NCI-H748 treated with DMSO at 0.1 percent for 48 hours (cell line): Measurements from ENCODE around the gene EEF1AKMT3.

Experiments
- DNase-seq: peaks from one replicate; lab custom pipeline; 2025; lab: John Stamatoyannopoulos, UW

Gene EEF1AKMT3

DNA sequence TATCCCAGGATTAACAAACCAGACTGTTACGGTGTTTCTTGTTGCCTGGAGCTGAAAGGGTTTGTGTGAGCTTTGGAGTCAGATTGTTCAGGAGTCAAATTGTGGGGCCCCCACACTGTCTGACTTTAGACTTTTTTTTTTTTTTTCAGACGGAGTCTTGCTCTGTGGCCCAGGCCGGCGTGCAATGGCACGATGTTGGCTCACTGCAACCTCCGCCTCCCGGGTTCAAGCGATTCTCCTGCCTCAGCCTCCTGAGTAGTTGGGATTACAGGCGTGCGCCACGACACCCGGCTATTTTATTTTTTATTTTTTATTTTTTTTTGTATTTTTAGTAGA lies 11.0 kb downstream of the EEF1AKMT3 start:
- no peak for DNase-seq

DNA sequence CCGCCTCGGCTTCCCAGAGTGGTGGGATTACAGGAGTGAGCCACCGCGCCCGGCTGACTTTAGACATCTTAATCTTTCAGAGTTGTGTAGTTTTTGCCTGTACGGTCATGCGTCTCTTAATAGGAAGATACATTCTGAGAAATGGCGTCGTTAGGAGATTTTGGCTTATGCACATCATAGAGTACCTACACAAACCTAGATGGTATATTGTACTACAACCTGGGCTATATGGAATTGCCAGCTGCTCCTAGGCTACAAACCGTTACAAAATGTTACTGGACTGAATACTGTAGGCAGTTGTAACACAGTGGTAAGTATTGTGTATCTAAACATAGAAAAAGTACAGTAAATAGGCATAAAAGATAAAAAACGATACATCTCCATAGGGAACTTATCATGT lies 11.4 kb downstream of the EEF1AKMT3 start:
- no peak for DNase-seq

DNA sequence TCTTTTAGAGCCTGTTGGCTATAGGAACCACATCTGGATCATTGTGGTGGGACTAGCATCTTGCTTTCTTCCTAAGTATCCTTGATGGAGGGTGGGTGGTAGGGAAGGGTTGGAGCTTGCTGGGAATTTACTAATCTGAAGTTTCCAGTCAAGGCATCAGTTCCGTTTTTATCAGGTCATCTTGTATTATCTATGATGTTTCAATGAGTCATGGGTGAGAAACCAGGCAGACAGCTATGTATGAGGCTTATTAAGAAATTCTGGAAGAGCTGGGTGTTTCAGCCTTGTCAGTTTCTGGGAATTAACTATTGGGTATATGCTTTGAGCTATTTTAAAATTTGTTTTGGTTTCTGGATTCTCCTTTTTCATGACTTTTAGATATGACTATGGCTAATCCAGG lies 21.5 kb downstream of the EEF1AKMT3 start:
- DNase-seq = no peak

DNA sequence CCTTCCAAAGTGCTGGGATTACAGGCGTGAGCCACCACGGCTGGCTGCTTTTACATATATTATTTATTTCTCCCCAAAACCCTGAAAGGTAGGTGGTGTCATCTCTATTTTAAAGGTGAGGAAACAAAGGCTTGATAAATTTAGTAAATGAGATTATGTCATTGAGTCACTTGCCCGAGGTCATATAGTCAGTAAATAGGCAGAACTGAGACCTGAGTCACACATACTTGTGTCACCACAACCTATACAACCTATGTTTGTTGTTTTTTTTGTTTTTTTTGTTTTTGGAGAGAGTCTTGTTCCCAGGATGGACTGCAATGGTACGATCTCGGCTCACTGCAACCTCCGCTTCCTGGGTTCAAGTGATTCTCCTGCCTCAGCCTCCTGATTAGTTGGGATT lies 22.9 kb downstream of the EEF1AKMT3 start:
- DNase-seq = no peak

DNA sequence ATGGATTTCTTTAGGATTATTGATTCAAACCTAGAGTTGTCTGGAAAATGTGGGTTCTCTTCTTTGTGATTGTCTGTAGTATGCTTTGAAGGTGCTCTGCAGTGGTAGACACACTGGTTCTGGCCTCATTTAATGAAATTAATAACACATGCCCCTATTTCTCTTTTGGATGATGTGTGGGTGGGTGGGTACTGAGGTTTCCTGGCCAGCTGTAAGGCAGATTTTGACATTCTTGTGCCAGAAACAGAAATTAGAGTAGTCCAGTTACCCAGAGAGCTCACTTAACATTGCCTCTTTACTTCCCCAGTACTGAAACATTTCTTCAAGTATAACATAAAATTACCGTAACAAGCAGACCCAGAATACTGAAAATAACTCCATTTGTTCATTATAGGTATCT lies 24.6 kb downstream of the EEF1AKMT3 start:
- DNase-seq = no peak

DNA sequence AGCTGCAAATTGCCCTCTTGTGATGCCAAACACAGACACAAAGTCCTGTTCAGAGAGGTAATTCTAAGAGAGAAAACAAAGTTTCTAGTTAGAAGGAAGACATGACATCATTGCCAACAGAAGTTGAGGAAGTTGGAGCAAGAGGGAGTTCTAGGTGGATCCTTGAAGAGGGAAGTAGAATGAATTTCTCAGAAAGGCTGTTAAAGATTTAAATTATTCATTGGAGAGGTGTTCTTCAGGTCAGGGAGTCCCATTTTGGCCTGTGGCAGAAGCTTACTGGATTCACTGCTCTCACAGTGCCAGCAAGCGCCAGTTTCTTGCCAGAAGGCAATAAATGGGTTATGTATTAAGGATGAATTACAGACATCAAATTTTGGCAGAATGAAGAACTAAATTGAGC lies 25.5 kb downstream of the EEF1AKMT3 start:
- no peak for DNase-seq

DNA sequence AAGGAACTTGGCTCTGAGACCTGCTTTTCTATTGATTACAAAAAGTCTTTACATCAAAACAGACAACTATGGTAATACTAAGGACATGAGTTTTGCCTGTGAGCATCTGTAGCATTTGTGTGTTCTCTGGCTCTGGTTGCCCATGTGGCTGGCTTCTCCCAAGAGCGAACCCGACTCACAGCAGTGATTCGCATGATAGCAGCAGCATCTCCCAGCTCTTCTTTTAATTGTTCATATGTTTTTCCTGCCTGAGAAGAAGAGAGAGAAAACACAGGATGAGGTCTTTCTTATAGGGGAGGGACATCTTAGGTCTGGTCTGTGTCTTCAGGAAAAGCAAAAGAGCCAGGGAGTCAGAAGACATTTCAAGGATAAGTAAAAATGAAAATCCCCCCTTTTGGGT lies 28.6 kb downstream of the EEF1AKMT3 start:
- no peak for DNase-seq

DNA sequence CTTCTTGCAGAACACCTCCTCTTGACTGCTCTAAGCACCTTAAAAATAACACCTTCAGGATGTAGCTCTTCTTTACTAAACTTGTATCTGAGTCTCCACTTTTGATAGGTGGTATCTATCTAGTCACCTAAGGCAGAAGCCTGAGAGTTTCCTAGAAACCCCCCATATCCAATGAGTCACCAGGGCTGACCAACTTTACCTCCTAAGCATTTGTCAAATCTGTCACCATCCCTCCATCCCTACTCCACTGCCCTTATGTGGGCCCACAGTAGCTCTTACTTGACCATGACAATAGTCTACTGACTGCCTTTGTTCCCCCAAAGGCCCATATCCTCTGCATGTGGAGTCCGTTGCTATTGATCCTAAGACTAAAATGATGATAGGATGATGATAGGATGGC lies 30.2 kb downstream of the EEF1AKMT3 start:
- DNase-seq = no peak

DNA sequence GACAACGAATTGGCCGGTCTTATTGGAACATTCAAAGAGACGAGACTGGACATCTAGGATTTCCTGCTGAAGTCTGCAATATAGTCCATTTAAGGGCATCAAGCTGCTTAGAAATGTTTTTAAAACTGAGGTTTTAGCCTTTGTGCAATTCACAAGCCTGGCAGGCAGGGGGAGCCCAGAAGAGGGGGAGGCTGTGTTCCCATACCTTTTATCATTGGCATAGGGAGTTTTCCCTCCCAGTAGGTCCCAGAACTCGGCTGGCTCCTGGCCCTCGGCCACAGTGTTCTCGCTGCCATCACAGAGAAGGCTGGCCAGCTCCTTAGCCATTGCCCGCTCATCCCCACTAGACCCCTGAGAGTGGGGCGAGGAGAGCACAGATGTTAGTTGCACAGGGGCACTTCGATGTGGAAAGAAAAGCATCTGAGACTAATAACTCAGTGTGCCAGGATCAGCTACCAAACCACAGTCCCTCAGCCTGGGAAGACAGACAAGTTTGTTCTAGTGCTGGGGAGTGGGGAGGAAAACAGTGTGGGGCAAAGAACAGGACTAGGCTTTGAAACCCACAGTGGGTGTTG lies 31.0 kb downstream of the EEF1AKMT3 start:
- DNase-seq = peak; percentile 3

DNA sequence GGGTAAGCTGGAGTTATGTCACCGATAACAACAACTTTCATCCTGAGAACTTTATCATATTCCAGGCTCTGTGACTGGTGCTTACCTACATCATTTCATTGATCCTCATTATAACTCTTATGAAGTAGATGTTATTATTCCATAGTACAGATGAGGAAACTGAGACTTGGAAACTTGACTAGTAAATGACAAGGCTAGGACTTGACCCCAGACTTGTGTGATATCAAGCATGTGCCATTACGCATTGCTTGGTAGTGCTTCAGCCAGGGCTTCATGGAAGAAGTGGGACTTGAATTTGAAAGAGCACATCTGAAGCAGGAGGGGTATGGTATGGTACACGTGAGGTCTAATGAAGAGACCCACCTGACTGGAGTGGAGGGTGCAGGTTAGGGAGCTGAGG lies 34.3 kb downstream of the EEF1AKMT3 start:
- no peak for DNase-seq

DNA sequence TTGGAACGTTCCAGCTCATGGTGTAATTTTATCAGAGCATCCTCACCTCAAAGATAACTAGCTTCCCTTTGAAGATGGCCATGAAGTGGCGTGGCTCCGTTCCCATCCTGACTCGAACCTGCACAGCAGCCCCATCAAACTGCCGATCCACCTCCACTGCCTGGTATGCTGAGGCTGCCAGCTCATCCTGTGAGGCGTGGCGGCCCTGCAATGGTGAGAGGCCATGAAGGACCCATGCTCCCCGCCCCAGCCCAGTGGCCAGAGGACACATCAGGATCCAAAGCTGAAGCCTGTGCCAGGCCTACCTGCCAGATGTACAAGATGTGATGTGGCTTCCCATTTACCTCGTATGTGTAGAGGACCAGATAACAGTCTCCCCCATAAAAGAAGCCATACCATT lies 34.9 kb downstream of the EEF1AKMT3 start:
- no peak for DNase-seq

DNA sequence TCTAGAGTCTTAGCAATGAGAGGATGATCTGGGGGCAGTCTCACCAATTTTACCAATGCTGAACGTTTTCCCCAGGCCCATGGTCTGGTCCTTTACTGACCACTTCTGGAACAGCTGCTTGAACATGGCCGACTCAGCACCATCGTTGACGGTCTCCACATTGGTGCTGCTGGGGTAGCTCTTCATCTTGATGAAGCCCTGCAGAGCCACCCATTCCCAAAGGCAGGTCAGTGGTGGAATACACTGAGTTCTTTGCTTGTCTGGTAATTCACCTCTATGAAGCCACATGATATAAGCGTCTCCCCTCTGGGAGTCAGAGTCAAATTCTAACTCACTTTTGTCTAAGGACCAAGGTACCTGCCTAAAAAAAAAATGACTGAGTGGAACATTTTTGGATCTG lies 35.9 kb downstream of the EEF1AKMT3 start:
- DNase-seq = no peak

DNA sequence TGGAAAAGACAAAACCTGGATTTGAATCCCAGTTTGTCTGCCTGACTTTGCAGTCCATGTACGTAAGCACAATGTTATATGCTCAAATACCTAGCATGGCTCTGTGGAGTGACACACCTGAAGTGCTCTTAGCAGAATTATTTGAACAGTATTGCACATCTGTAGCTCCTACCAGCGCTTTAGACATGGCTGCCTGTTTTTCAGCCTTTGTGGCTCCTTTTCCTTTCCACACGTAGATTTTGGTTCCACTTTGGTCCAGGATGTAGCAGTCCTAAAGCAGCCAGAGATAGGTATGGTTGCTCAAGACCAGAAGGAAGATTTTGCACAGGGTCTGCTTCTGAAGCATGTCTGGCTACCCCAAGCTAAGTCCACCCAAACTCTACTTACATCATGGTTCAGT lies 37.0 kb downstream of the EEF1AKMT3 start:
- no peak for DNase-seq

DNA sequence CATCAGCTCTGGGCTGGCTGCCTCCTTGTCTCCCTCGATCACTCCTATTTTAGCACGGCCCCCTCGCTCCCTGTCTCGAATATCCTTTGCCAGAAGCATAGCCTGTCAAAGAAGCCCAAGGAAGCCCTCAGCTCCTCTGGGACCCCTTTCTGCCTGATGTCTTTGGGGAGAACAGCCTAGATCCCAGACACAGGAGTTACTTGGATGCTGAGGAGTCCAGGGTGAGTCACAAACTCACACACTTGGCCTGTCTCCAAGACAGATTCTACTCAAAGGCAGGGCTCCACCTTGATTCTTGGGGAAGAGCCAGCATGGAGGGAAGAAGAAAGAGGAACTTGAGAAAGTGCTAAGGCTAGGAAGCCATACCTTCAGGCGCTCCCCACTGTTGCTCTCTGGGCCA lies 38.0 kb downstream of the EEF1AKMT3 start:
- no peak for DNase-seq

DNA sequence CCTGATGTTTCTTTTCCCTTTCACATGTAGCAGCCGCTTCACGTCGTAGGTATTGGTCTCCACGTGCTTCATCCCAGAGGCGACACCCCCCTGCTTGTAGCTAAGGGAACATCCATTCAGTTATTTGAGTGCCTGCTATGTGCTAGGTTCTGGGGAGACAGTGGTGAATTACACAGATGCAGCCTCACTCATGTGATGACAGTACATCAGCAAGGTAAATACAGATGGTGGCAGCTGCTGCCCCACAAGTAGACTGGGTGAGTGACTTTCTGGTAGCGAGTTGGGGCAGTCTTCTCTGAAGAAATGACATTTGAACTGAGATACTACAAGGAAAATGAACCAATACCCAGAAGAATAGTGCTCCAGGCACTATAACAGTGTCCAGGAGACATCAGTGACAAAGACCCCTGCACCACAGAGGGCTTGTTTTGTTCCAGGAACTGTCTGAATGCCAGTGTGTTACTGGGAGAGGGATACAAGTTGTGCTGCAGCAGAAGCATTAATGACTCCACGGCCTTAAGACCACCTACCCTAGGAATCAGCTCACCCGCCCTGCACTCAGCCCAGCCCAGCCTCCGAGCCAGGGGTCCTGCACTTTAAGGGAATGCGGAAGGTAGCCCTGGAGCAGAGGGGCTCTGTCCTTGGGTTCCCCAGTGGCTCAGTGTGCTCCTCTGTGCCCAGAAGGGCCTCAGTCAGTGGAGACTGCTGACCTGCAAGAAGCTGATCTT lies 38.8 kb downstream of the EEF1AKMT3 start:
- no peak for DNase-seq

DNA sequence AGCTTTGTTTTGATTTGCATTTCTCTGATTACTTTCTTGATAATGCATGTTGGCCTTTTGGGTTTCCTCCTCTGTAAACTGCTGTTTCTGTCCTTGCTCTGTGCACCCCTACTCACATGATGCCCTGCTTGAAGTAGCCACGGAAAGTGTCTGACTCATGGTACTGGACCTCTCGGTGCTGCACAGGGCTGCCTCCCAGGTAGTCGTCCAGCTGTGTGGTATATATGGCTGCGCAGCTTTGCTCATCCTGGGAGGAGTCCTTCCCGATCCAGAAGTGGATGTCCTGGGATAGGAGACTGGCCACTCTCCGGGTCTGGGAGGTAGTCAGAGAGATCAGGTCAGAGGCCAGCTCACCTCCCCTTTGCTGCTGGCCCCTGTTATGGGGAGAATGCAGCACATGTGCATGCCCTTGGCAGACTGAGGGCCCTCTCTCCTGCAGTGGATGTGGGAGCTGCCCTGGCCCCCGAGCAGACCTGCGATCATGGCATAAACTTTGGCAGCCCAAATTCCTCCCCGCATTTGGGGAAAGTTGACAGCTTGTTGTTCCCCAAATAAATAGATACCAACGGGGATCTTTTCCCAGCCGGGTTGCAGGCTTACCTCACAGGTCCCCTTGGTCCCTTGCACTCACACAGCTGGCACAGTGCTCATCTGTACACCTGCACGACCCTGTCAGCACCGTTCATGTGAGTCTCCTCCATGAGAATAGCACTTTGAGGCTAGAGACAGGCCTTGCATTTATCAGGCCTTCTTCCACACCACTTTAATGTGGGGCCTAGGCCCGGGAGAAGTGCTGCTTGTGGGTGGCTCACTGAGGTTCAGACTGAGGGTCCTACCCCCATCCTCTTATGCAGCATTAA lies 40.9 kb downstream of the EEF1AKMT3 start:
- DNase-seq = no peak

DNA sequence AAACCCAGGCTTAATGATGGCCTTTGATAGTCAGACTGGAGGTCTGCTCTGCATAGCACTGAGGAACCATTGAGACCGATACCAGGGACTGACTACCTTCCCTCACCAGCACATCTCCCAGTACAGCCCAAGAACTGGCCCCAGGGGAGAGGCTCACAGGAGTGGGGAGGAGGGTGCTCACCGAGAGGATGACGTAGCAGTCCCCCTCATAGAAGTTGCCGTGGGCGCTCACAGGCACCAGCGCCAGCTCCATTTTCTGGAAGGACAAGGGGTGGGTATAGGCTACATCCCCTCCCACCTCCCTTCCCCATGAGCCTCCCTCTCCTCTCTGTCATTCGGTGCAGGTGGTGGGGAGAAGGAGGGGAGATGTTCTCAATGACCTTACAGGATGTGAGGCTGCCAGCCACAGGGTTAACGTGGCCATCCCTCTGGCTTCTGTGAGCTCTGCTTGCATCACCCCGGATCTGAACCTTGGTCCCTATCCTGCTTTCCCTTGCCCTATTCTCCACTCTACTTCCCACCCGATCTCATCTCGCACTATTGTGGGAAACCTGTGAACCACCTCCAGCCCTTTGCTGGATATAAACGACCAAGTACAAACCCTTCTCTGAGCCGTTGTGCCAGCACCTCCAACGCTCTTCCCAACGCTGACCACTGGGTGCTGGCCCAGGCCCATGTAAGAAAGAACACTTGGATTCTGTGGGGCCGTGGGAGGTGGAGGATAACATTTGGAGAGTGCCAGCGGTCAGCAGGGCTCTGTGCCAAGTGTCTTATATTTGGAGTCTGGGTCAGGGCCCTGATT lies 41.8 kb downstream of the EEF1AKMT3 start:
- no peak for DNase-seq

DNA sequence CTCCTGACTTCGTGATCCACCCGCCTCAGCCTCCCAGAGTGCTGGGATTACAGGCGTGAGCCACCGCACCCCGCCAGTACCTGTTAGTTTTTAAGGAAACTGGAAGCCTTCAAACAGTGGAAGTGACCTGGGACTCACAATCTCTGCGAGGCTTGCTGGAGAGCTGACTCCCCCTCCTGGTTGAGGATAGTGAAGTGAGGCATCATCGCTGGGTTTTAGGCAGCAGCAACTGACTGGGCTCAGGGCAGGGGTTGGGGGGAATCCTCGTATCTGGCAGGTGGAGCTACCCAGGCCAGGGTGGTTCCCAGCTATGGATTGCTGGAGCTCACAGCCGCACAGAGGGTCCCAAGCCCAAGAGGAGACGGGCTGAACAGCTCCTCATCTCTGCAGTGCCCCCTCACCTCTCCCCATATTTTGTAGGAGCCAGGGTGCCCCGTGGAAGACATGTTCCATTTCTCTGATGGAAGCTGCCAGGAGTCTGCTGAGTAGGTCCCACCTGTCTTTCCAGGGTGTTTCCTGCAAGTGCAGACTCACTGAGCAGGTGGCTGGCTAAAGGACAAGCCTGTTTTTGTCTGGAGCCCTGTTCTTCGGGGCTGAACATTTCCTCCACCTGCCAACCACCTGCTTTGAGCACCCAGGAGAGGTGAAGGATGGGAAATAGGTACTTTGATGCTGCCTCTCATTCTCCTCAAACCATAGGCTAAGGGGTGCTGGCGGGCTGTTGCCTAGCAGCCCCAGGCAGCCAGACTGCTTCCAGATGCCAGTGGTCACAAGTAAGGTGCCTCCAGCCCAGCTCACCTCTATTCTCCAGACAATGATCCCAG lies 43.0 kb downstream of the EEF1AKMT3 start:
- no peak for DNase-seq

DNA sequence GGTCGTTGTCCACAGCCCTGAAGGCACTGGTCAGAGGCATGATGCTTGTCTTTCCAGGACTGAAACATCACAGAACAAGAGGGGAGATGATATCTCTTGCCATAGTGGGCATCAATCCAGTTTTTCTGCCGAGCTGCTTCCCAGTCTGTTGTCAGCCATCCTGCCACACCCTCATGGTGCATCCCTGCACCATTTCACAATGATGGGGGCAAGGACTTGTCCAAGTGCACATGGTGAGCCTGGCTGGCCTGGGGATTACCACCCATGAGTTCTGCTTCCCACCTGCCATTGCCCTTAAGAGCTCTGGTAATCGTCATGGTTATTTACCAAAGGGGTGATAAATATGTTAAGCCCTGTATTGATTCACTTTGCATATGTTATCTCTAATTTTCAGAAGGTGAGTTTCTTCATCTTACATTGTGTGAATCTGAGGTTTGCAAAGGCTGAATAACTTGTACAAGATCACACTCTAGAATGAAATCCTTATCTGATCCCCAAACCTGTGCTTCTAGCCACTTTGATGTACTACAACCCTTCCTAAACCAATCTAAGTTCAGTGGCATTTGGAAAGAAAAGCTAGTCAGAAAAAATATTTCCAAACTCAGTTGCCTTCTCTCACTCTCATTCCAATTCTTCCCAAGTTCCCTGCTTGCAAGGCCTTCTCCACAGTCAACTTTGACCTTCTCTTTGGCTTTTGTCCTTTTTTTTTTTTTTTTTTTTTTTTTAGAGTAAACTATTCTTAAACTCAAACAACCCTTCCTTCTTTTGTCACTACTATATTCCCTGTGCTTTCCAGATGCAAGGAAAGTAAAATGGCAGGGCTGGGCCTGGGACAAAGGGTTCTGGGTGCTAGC lies 43.8 kb downstream of the EEF1AKMT3 start:
- DNase-seq = no peak

DNA sequence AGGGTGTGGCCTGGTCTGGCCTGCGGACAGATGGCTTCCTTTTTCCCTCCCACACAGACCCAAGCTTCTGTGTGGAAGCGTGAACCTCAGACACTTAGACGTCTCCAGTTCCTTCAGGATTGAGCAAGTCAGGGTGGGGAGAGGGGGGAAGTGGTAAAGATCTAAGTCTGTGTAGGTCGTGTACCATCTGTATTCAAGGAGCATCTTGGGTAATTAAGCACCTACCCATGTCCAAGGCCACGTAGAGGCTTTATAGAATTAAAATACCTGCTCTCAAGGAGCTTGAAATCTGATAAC lies 44.4 kb downstream of the EEF1AKMT3 start:
- DNase-seq = no peak
